Measurements from ENCODE around the gene DSCAM. TPM values are rescaled to one million over a fixed set of nuclear protein-coding genes. Genes with fewer than 3 reads are reported as not detected.
A peak's percentile ranks its signal among the peaks of the same experiment; 100 is the strongest.

DSCAM gene
- total RNA-seq, 1 donor from 2014 or later, result not detected

GRCh38 chr21:40067751-40068150 lies 779.2 kb downstream of the DSCAM start:
- Histone ChIP-seq H3K9ac (no peak overlapping the region), H3K4me3 (no peak overlapping the region), H3F3A (ENCODE audit: low read depth) (no peaks in the 10 kb centered on the region), H3K79me2 (ENCODE audit: low read depth) (no peaks in the 10 kb centered on the region), H3K9me3 (ENCODE audit: low read depth) (no peaks in the 10 kb centered on the region), H3K4me2 (no peak overlapping the region), H3K36me3 (no peaks in the 10 kb centered on the region), H3K4me1 (no peaks in the 10 kb centered on the region), H3K27me3 (no peaks in the 10 kb centered on the region), H4K20me1 (ENCODE audit: low read depth) (no peaks in the 10 kb centered on the region), H3K27ac (no peak overlapping the region), H2AFZ (replicated peaks) (peak overlapping the region; percentile 9)
- no peak for DNase-seq (ENCODE audit: low spot score)
- Mint-ChIP-seq H3K27ac (no peak overlapping the region), H3K4me1 (no peaks in the 10 kb centered on the region), H3K27me3 (ENCODE audit: insufficient read depth, low read depth) (peaks cover 6% of the 10 kb centered on the region), H3K9me3 (no peaks in the 10 kb centered on the region), H3K4me3 (no peak overlapping the region), H3K36me3 (peaks cover 2% of the 10 kb centered on the region)
- TF ChIP-seq CTCF (IDR thresholded peaks at IDR 0.05), result no peak
- TF ChIP-seq EZH2 (IDR thresholded peaks at IDR 0.05), result no peak
- no peak for TF ChIP-seq EZH2phosphoT487 (IDR thresholded peaks at IDR 0.05)

GRCh38 chr21:40066221-40066620 lies 780.7 kb downstream of the DSCAM start:
- Mint-ChIP-seq H3K36me3 (no peaks in the 10 kb centered on the region), H3K4me1 (no peaks in the 10 kb centered on the region), H3K4me3 (no peak overlapping the region), H3K27me3 (ENCODE audit: insufficient read depth, low read depth) (peaks cover 4% of the 10 kb centered on the region), H3K27ac (no peak overlapping the region), H3K9me3 (no peaks in the 10 kb centered on the region)
- no peak overlapping the region for H3K9ac ChIP-seq
- DNase-seq (ENCODE audit: low spot score), result no peak
- no peak overlapping the region for H3K4me3 ChIP-seq
- no peaks in the 10 kb centered on the region for H3K36me3 ChIP-seq
- no peak for TF ChIP-seq EZH2 (IDR thresholded peaks at IDR 0.05)
- no peak for TF ChIP-seq CTCF (IDR thresholded peaks at IDR 0.05)
- no peak for TF ChIP-seq EZH2phosphoT487 (IDR thresholded peaks at IDR 0.05)
- no peak overlapping the region for H3K27ac ChIP-seq
- no peaks in the 10 kb centered on the region for H4K20me1 ChIP-seq (ENCODE audit: low read depth)
- H3F3A ChIP-seq (ENCODE audit: low read depth), result no peaks in the 10 kb centered on the region
- H3K79me2 ChIP-seq (ENCODE audit: low read depth), result no peaks in the 10 kb centered on the region
- H3K4me2 ChIP-seq, result no peak overlapping the region
- no peak overlapping the region for H2AFZ ChIP-seq (replicated peaks)
- H3K9me3 ChIP-seq (ENCODE audit: low read depth), result no peaks in the 10 kb centered on the region
- H3K4me1 ChIP-seq, result no peaks in the 10 kb centered on the region
- H3K27me3 ChIP-seq, result no peaks in the 10 kb centered on the region

GRCh38 chr21:40060083-40060677 lies 786.8 kb downstream of the DSCAM start:
- Histone ChIP-seq H3K9me3 (ENCODE audit: low read depth) (no peaks in the 10 kb centered on the region), H3K9ac (no peak overlapping the region), H3K36me3 (no peaks in the 10 kb centered on the region), H4K20me1 (ENCODE audit: low read depth) (no peaks in the 10 kb centered on the region), H3K4me1 (peaks cover 6% of the 10 kb centered on the region), H3K27me3 (no peaks in the 10 kb centered on the region), H3K27ac (no peak overlapping the region), H2AFZ (replicated peaks) (no peak overlapping the region), H3K4me3 (no peak overlapping the region), H3F3A (ENCODE audit: low read depth) (no peaks in the 10 kb centered on the region), H3K4me2 (no peak overlapping the region), H3K79me2 (ENCODE audit: low read depth) (no peaks in the 10 kb centered on the region)
- no peaks in the 10 kb centered on the region for H3K36me3 Mint-ChIP-seq
- H3K9me3 Mint-ChIP-seq, result peaks cover 2% of the 10 kb centered on the region
- H3K4me1 Mint-ChIP-seq, result no peaks in the 10 kb centered on the region
- H3K27me3 Mint-ChIP-seq (ENCODE audit: insufficient read depth, low read depth), result peaks cover 9% of the 10 kb centered on the region
- no peak for TF ChIP-seq CTCF (IDR thresholded peaks at IDR 0.05)
- TF ChIP-seq EZH2 (IDR thresholded peaks at IDR 0.05), result no peak
- TF ChIP-seq EZH2phosphoT487 (IDR thresholded peaks at IDR 0.05), result no peak
- DNase-seq (ENCODE audit: low spot score), result no peak
- no peak overlapping the region for H3K4me3 Mint-ChIP-seq
- H3K27ac Mint-ChIP-seq, result no peak overlapping the region
